ENCODE results near the gene LPIN1. TPM values are rescaled to one million over a fixed set of nuclear protein-coding genes. Genes with fewer than 3 reads are reported as not detected.
"Not testable (repeated sequence)": the region's sequence is repeated elsewhere in the genome, so short reads cannot be mapped to it uniquely, and the experiment has no call there.

The LPIN1 gene
- total RNA-seq, 1 experiment from 2014 or later, result 43.1 TPM

DNA sequence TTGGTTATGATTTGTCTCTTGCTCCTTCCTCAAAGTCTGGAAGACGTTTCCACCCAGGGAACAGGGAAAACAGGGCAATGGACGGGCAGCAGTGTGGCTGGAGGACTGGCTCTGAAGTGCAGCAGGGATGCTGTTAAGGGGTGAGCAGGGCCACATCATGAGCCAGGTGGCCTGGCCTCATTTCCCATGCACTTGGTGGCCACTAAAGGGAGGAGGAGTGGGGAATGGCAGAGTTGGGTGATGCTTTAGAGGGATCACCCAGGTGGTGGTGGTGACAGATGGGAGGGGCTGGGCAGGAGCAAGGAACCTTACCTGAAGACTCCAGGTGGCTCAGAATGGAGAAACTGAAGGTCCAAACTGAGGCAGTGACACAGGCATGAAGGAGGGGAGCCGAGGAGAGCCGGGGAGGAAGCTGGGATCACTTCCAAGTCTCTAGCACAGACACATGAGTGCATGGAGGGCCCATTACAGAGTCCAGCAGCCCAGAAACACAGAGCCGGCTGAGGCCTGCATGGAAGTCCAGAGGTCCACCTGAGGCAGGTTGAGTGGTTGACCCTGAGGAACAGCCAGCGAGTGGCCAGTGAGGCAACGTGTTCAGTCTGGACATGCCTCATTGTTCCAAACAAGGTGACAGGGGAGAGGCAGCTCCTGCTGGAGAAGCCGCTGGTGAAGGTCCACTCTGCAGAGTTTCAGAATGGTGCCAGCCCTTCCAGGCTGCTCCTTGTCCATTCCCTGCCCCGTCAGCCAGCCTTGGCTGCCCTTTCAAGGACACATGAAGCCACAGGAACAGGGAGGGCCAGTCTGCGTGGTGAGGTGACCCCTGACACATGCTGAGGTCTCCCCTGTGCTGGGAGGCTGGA is 91.7 kb downstream of the LPIN1 start:
- no peak overlapping the region for H2AFZ ChIP-seq
- ChIA-PET POLR2A (ENCODE audit: unreplicated experiment) (no interaction called here), CTCF (no interaction called here)
- peaks cover 11% of the 10 kb centered on the region for H3K9me3 ChIP-seq (ENCODE audit: insufficient read depth, low read depth)
- no peak overlapping the region for H3K4me2 ChIP-seq
- H3K79me2 ChIP-seq (ENCODE audit: low read depth), result no peaks in the 10 kb centered on the region
- TF ChIP-seq, protein P1, sequence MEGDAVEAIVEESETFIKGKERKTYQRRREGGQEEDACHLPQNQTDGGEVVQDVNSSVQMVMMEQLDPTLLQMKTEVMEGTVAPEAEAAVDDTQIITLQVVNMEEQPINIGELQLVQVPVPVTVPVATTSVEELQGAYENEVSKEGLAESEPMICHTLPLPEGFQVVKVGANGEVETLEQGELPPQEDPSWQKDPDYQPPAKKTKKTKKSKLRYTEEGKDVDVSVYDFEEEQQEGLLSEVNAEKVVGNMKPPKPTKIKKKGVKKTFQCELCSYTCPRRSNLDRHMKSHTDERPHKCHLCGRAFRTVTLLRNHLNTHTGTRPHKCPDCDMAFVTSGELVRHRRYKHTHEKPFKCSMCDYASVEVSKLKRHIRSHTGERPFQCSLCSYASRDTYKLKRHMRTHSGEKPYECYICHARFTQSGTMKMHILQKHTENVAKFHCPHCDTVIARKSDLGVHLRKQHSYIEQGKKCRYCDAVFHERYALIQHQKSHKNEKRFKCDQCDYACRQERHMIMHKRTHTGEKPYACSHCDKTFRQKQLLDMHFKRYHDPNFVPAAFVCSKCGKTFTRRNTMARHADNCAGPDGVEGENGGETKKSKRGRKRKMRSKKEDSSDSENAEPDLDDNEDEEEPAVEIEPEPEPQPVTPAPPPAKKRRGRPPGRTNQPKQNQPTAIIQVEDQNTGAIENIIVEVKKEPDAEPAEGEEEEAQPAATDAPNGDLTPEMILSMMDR (conservative IDR thresholded peaks at IDR 0.05), result no peak
- TF ChIP-seq EZH2 (IDR thresholded peaks at IDR 0.05; ENCODE audit: low read depth), result no peak
- no peak overlapping the region for H3K27ac ChIP-seq
- no peaks in the 10 kb centered on the region for H3K4me1 ChIP-seq (replicated peaks; ENCODE audit: insufficient read depth)
- H3K36me3 ChIP-seq (ENCODE audit: low read depth), result no peaks in the 10 kb centered on the region
- no peaks in the 10 kb centered on the region for H4K20me1 ChIP-seq (ENCODE audit: insufficient read depth)
- no peak overlapping the region for H3K4me3 ChIP-seq
- BruUV-seq (replicated peaks), result no TSS peak
- DNase-seq, result no peak
- no peaks in the 10 kb centered on the region for H3K9me2 ChIP-seq (ENCODE audit: insufficient read depth)
- no peaks in the 10 kb centered on the region for H3K27me3 ChIP-seq (ENCODE audit: insufficient read depth, low read depth)
- intact Hi-C loops (cut with micrococcal nuclease; ENCODE audit: unreplicated experiment), result loop anchor here (10.0 kb wide), 2 partner anchors 317 to 717 kb away; no protein-coding TSS in a partner anchor
- H3F3A ChIP-seq (ENCODE audit: insufficient read depth, low read depth), result no peaks in the 10 kb centered on the region

DNA sequence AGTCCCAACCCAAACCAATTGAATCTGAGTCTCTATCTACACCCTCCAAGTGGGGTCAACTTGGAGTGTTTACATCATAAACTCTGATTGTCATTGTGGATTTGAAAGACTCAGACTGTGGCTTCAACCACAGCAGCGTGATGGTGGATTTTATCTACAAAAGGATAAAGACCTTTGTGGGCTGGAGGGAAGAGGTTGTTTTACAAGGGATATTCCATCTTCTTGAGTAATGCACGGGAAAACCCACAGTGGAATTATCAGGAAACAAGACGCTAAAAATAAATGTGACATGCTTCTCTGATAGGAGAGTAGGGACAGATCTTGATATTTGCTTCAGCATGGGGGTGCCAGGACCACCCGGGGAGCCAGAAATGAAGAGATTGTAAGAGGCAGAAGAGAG is 93.5 kb downstream of the LPIN1 start:
- CTCF ChIA-PET, result no interaction called here
- H3K79me2 ChIP-seq (ENCODE audit: low read depth), result no peaks in the 10 kb centered on the region
- no peak overlapping the region for H3K27ac ChIP-seq
- H3F3A ChIP-seq (ENCODE audit: insufficient read depth, low read depth), result no peaks in the 10 kb centered on the region
- peaks cover 3% of the 10 kb centered on the region; the same call in 1 of the 2 replicates for H3K9me3 ChIP-seq (ENCODE audit: insufficient read depth, low read depth)
- intact Hi-C loops (cut with micrococcal nuclease; ENCODE audit: unreplicated experiment), result loop anchor here (10.0 kb wide), 2 partner anchors 315 to 715 kb away; no protein-coding TSS in a partner anchor
- H3K36me3 ChIP-seq (ENCODE audit: low read depth), result no peaks in the 10 kb centered on the region
- no peaks in the 10 kb centered on the region for H4K20me1 ChIP-seq (ENCODE audit: insufficient read depth)
- H3K9me2 ChIP-seq (ENCODE audit: insufficient read depth), result no peaks in the 10 kb centered on the region
- H3K27me3 ChIP-seq (ENCODE audit: insufficient read depth, low read depth), result no peaks in the 10 kb centered on the region
- TF ChIP-seq, protein P1 (conservative IDR thresholded peaks at IDR 0.05), result no peak
- no peak for TF ChIP-seq EZH2 (IDR thresholded peaks at IDR 0.05; ENCODE audit: low read depth)
- H3K4me1 ChIP-seq (replicated peaks; ENCODE audit: insufficient read depth), result no peaks in the 10 kb centered on the region
- H3K4me2 ChIP-seq, result no peak overlapping the region
- H3K4me3 ChIP-seq, result no peak overlapping the region
- no TSS peak for BruUV-seq (replicated peaks)
- H2AFZ ChIP-seq, result no peak overlapping the region
- DNase-seq, result no peak
- POLR2A ChIA-PET (ENCODE audit: unreplicated experiment), result no interaction called here

DNA sequence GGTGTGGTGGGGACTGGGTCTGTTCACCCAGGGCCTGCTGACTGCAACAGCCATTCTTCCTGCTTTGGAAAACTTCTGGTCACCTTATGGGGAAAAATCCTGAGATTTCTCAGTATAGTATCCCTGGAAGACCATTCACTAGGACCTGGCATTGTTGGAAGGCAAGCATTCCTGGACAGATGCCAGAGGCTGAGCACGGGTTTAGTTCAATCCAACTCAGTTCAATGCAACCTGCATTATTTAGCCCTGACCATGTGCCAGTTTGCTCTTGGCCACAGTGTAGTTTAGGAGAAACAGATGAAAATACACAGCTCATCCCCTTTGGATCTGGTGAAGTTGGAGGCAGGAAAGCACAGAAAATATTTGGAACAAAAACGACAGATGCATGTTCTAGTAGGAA is 95.9 kb downstream of the LPIN1 start:
- DNase-seq, result no peak
- intact Hi-C loops (cut with micrococcal nuclease; ENCODE audit: unreplicated experiment), result no loop called here
- no peaks in the 10 kb centered on the region for H3K79me2 ChIP-seq (ENCODE audit: low read depth)
- H3F3A ChIP-seq (ENCODE audit: insufficient read depth, low read depth), result no peaks in the 10 kb centered on the region
- H3K27ac ChIP-seq, result no peak overlapping the region
- no peaks in the 10 kb centered on the region for H3K9me3 ChIP-seq (ENCODE audit: insufficient read depth, low read depth)
- no peaks in the 10 kb centered on the region for H3K4me1 ChIP-seq (replicated peaks; ENCODE audit: insufficient read depth)
- H4K20me1 ChIP-seq (ENCODE audit: insufficient read depth), result no peaks in the 10 kb centered on the region
- H2AFZ ChIP-seq, result no peak overlapping the region
- no peaks in the 10 kb centered on the region for H3K36me3 ChIP-seq (ENCODE audit: low read depth)
- H3K4me3 ChIP-seq, result no peak overlapping the region
- no peak for TF ChIP-seq EZH2 (IDR thresholded peaks at IDR 0.05; ENCODE audit: low read depth)
- TF ChIP-seq, protein P1 (conservative IDR thresholded peaks at IDR 0.05), result no peak
- no peaks in the 10 kb centered on the region for H3K27me3 ChIP-seq (ENCODE audit: insufficient read depth, low read depth)
- POLR2A ChIA-PET (ENCODE audit: unreplicated experiment), result interaction anchor here (0.7 kb wide), 1 partner anchor 212 kb away, joined by 3 read pairs; no protein-coding TSS in a partner anchor
- H3K4me2 ChIP-seq, result no peak overlapping the region
- BruUV-seq (replicated peaks), result no TSS peak
- no peaks in the 10 kb centered on the region for H3K9me2 ChIP-seq (ENCODE audit: insufficient read depth)
- CTCF ChIA-PET, result interaction anchor here (0.5 kb wide), 1 partner anchor 22 kb away, joined by 12 read pairs; no protein-coding TSS in a partner anchor

DNA sequence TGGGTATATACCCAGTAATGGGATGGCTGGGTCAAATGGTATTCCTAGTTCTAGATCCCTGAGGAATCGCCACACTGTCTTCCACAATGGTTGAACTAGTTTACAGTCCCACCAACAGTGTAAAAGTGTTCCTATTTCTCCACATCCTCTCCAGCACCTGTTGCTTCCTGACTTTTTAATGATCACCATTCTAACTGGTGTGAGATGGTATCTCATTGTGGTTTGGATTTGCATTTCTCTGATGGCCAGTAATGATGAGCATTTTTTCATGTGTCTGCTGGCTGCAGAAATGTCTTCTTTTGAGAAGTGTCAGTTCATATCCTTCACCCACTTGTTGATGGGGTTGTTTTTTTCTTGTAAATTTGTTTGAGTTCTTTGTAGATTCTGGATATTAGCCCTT is 98.4 kb downstream of the LPIN1 start:
- H3K4me3 ChIP-seq; H3K79me2 ChIP-seq (ENCODE audit: low read depth); CTCF ChIA-PET; H3K27ac ChIP-seq; H3K4me2 ChIP-seq; BruUV-seq (replicated peaks); H3K36me3 ChIP-seq (ENCODE audit: low read depth); H2AFZ ChIP-seq; DNase-seq; intact Hi-C loops (cut with micrococcal nuclease; ENCODE audit: unreplicated experiment); H3F3A ChIP-seq (ENCODE audit: insufficient read depth, low read depth); H3K9me2 ChIP-seq (ENCODE audit: insufficient read depth); H3K9me3 ChIP-seq (ENCODE audit: insufficient read depth, low read depth); POLR2A ChIA-PET (ENCODE audit: unreplicated experiment); H4K20me1 ChIP-seq (ENCODE audit: insufficient read depth); H3K27me3 ChIP-seq (ENCODE audit: insufficient read depth, low read depth); H3K4me1 ChIP-seq (replicated peaks; ENCODE audit: insufficient read depth): not testable (repeated sequence)

DNA sequence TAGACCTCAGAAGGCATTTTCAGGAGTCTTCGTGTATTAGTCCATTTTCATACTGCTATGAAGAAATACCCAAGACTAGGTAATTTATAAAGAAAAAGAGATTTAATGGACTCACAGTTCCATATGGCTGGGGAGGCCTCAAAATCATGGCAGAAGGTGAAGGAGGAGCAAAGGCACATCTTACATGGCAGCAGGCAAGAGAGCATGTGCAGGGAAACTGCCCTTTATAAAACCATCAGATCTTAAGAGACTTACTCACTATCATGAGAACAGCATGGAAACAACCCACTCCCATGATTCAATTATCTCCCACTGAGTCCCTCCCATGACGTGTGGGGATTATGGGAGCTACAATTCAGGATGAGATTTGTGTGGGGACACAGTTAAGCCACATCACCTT is 101.5 kb downstream of the LPIN1 start:
- H3K79me2 ChIP-seq (ENCODE audit: low read depth); H4K20me1 ChIP-seq (ENCODE audit: insufficient read depth); H3K27ac ChIP-seq; intact Hi-C loops (cut with micrococcal nuclease; ENCODE audit: unreplicated experiment); H3F3A ChIP-seq (ENCODE audit: insufficient read depth, low read depth); H3K36me3 ChIP-seq (ENCODE audit: low read depth); DNase-seq; H3K27me3 ChIP-seq (ENCODE audit: insufficient read depth, low read depth); H2AFZ ChIP-seq; BruUV-seq (replicated peaks); H3K9me3 ChIP-seq (ENCODE audit: insufficient read depth, low read depth); POLR2A ChIA-PET (ENCODE audit: unreplicated experiment); H3K4me3 ChIP-seq; CTCF ChIA-PET; H3K9me2 ChIP-seq (ENCODE audit: insufficient read depth); H3K4me2 ChIP-seq; H3K4me1 ChIP-seq (replicated peaks; ENCODE audit: insufficient read depth): not testable (repeated sequence)

Measured in PC-9 (cell line).